ENCODE data around the gene SYT1. TPM values are rescaled to one million over a fixed set of nuclear protein-coding genes. Genes with fewer than 3 reads are reported as not detected.

Gene SYT1
- polyA plus RNA-seq, 3 donors = 0.72 TPM; not detected in 2

GRCh38 chr12:78898416-78898815 is 33.8 kb downstream of the SYT1 start:
- intact Hi-C loops (cut with micrococcal nuclease) = no loop called here
- Mint-ChIP-seq H3K4me1 (no peaks in the 10 kb centered on the region), H3K9me3 (no peaks in the 10 kb centered on the region), H3K36me3 (no peaks in the 10 kb centered on the region), H3K27ac (no peak overlapping the region), H3K27me3 (ENCODE audit: low read depth in 3 of 3) (peaks cover 0 to 1% (median 0%) of the 10 kb centered on the region in 3 donors), H3K4me3 (no peak overlapping the region)
- H3K27ac ChIP-seq (ENCODE audit: low read depth in 1 of 2, low read length in 2 of 2) = no peak overlapping the region
- no peak for DNase-seq
- TF ChIP-seq CTCF (IDR thresholded peaks at IDR 0.05) = no peak
- H3K27me3 ChIP-seq (ENCODE audit: control insufficient read depth in 2 of 2, insufficient read depth in 2 of 2, low read length in 2 of 2) = no peaks in the 10 kb centered on the region
- no peak overlapping the region for H3K9ac ChIP-seq (ENCODE audit: insufficient read depth, low read length, poor library complexity, severe bottlenecking)
- H3K4me2 ChIP-seq (replicated peaks; ENCODE audit: extremely low read depth, low read length, poor library complexity, severe bottlenecking) = no peak overlapping the region
- no CpG with 5 or more reads among the region's 1 CpG for WGBS (ENCODE audit: insufficient coverage)
- no peaks in the 10 kb centered on the region for H3K9me3 ChIP-seq (replicated peaks in 1 of 2; ENCODE audit: control insufficient read depth in 1 of 2, insufficient read depth in 1 of 2, low read length in 2 of 2)
- no peaks in the 10 kb centered on the region for H3K36me3 ChIP-seq (replicated peaks in 1 of 2; ENCODE audit: control insufficient read depth in 1 of 2, insufficient read depth in 2 of 2, low read length in 2 of 2)
- H4K20me1 ChIP-seq (ENCODE audit: insufficient read depth, low read length) = no peaks in the 10 kb centered on the region
- H3K79me2 ChIP-seq (ENCODE audit: insufficient read depth, low read length) = no peaks in the 10 kb centered on the region
- H2AFZ ChIP-seq (ENCODE audit: insufficient read depth, low read depth, low read length, poor library complexity, severe bottlenecking) = no peak overlapping the region
- H3K4me3 ChIP-seq (replicated peaks in 1 of 3; ENCODE audit: low read depth in 2 of 3, low read length in 3 of 3) = no peak overlapping the region
- no peaks in the 10 kb centered on the region for H3K4me1 ChIP-seq (ENCODE audit: control insufficient read depth in 1 of 2, insufficient read depth in 2 of 2, low read length in 2 of 2)

GRCh38 chr12:78914859-78915331 is 50.3 kb downstream of the SYT1 start:
- Histone ChIP-seq H3K9ac (ENCODE audit: insufficient read depth, low read length, poor library complexity, severe bottlenecking) (no peak overlapping the region), H3K4me3 (replicated peaks in 1 of 3; ENCODE audit: low read depth in 2 of 3, low read length in 3 of 3) (no peak overlapping the region), H3K36me3 (replicated peaks in 1 of 2; ENCODE audit: control insufficient read depth in 1 of 2, insufficient read depth in 2 of 2, low read length in 2 of 2) (no peaks in the 10 kb centered on the region), H4K20me1 (ENCODE audit: insufficient read depth, low read length) (no peaks in the 10 kb centered on the region), H3K4me2 (replicated peaks; ENCODE audit: extremely low read depth, low read length, poor library complexity, severe bottlenecking) (no peak overlapping the region), H3K27me3 (ENCODE audit: control insufficient read depth in 2 of 2, insufficient read depth in 2 of 2, low read length in 2 of 2) (no peaks in the 10 kb centered on the region), H3K79me2 (ENCODE audit: insufficient read depth, low read length) (no peaks in the 10 kb centered on the region), H3K9me3 (replicated peaks in 1 of 2; ENCODE audit: control insufficient read depth in 1 of 2, insufficient read depth in 1 of 2, low read length in 2 of 2) (no peaks in the 10 kb centered on the region), H2AFZ (ENCODE audit: insufficient read depth, low read depth, low read length, poor library complexity, severe bottlenecking) (no peak overlapping the region), H3K27ac (ENCODE audit: low read depth in 1 of 2, low read length in 2 of 2) (no peak overlapping the region), H3K4me1 (ENCODE audit: control insufficient read depth in 1 of 2, insufficient read depth in 2 of 2, low read length in 2 of 2) (no peaks in the 10 kb centered on the region)
- TF ChIP-seq CTCF (IDR thresholded peaks at IDR 0.05) = no peak
- Mint-ChIP-seq H3K27ac (no peak overlapping the region), H3K4me1 (no peaks in the 10 kb centered on the region), H3K36me3 (no peaks in the 10 kb centered on the region), H3K4me3 (no peak overlapping the region), H3K9me3 (peaks cover 0 to 1% (median 0%) of the 10 kb centered on the region in 7 donors), H3K27me3 (ENCODE audit: low read depth in 3 of 3) (no peaks in the 10 kb centered on the region)
- WGBS (ENCODE audit: insufficient coverage) = no CpG with 5 or more reads among the region's 1 CpG
- no peak for DNase-seq
- intact Hi-C loops (cut with micrococcal nuclease) = no loop called here

Data from CD14-positive monocyte (primary cell).